ENCODE data around the gene TMEM150A. TPM values are rescaled to one million over a fixed set of nuclear protein-coding genes. Genes with fewer than 3 reads are reported as not detected.

TMEM150A gene
- total RNA-seq, 3 donors from 2014 or later = 20.8 to 40.0 (median 22.6) TPM

DNA sequence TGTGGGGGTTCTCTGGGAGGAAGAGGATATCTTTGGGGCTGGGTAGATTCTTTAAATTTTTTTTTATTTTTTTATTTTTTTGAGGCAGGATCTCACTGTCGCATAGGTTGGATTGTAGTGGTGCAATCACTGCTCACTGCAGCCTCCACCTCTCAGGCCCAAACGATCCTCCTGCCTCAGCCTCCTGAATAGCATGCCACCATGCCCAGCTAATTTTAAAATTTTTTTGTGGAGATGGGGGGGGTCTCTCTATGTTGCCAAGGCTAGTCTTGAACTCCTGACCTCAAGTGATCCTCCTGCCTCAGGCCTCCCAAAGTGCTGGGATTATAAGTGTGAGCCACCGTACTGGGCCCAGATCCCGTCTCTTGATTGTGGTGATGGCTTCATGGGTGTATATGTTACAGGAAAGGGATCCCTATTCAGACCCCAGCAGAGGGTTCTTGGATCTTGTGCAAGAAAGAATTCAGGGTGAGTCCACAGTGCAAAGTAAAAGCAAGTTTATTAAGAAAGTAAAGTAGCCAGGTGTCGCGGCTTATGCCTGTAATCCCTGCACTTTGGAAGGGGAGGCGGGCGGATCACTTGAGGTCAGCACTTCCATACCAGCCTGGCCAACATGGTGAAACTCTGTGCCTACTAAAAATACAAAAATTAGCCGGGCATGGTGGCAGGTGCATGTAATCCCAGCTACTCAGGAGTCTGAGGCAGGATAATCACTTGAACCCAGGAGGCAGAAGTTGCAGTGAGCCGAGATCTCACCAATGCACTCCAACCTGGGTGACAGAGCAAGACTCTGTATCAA lies 11.4 kb upstream of the TMEM150A start:
- no peaks in the 10 kb centered on the region for H3K36me3 ChIP-seq
- H3K27ac ChIP-seq = no peak overlapping the region
- TF ChIP-seq POLR2AphosphoS5 (IDR thresholded peaks at IDR 0.05) (no peak), POLR2A (IDR thresholded peaks at IDR 0.05) (no peak), CTCF (IDR thresholded peaks at IDR 0.05) (no peak)
- intact Hi-C loops (cut with DNase I; ENCODE audit: low total_unique reads) = loop anchor here (2.0 kb wide), 1 partner anchor 95 kb away; no protein-coding TSS in a partner anchor
- H3K9me3 ChIP-seq = no peaks in the 10 kb centered on the region
- no peaks in the 10 kb centered on the region for H3K27me3 ChIP-seq
- DNase-seq (ENCODE audit: low spot score in 2 of 2) = no peak
- no peak overlapping the region for H3K4me3 ChIP-seq
- H3K4me1 ChIP-seq = peaks cover 0 to 8% of the 10 kb centered on the region in 2 donors

DNA sequence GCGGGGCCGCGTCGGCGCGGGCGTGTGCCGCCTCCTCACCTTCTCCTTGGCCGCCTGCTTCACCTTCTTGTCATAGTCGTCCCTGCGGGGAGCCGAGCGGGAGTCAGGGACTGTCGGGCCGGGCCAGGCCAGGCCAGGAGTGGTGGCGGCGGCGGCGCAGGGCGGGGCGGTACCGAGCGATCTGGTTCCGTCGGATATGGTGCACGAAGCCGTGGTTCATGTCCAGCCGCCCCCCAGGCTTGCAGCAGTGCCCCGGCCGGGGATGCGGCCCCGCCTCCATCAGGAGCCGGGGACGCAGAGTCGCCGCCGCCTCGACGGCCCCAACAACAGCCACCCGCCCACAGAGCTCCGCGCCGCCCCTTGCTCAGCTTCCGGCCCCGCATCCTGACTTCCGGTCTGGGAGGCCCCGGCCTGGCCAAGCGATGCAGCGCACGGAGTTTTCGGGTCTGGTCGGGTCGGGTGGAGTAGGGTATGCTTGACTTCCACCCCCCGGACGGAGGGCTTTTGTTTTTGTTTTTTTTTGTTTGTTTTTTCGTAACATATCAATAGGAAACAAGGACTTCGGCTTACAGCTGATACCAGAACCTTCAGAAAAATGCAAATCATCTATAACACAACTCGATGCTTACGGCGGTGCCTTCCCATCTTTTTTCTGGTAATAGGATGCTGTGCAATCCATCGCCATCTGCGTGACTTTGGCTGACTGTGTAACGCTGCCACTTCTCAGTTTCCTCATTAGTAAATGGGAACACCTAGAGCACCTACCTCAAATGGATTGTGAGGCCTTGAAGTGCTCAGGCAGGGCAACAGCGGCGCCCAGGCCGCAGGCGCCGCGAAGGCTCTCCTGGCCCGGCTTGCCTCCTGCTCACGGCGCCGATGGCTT lies 9.4 kb upstream of the TMEM150A start, which contains the start of gene C2orf68:
Gene C2orf68 (minus strand): TSS at position 362 of the 883 bp plus-strand sequence. CDS start 82 bp downstream, at position 280.
- peak; percentile 88 to 90 for DNase-seq (ENCODE audit: low spot score in 2 of 2)
- Histone ChIP-seq H3K4me1 (peaks cover 0 to 6% of the 10 kb centered on the region in 2 donors), H3K27ac (peak within 1 kb of the TSS; percentile 86 to 94), H3K9me3 (no peaks in the 10 kb centered on the region), H3K27me3 (no peaks in the 10 kb centered on the region), H3K36me3 (no peaks in the 10 kb centered on the region), H3K4me3 (peak within 1 kb of the TSS; percentile 86 to 93 (median 91))
- TF ChIP-seq POLR2AphosphoS5 (IDR thresholded peaks at IDR 0.05) (peak; percentile 40 to 88 (median 79)), CTCF (IDR thresholded peaks at IDR 0.05) (no peak), POLR2A (IDR thresholded peaks at IDR 0.05) (peak; percentile 74)
- intact Hi-C loops (cut with DNase I; ENCODE audit: low total_unique reads) = no loop called here

DNA sequence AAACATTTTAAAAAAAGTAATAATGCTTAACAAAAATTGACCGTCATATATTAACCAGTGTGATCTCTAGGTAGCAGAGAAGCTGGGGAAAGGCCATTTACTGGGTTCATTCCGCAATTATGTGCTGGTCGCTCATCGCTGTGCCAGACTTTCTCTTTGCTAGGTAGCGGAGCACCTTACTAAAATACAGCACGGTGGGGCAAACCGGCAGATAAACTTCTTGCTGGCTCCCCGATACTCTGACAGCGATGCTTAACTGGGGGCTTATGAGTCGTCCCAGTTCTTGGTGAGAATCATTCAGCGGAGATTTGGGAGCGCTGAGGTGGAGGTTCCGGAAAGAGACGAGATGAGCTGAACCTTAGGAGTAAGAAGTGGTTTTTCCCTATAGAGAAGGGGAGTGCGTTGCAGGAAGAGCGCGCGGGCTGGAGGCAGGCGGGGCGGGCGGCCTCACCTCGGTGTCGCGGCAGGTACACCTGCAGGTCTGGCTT lies 8.8 kb upstream of the TMEM150A start:
- DNase-seq (ENCODE audit: low spot score in 2 of 2) = no peak
- peak overlapping the region; percentile 86 to 93 (median 91) for H3K4me3 ChIP-seq
- no peaks in the 10 kb centered on the region for H3K9me3 ChIP-seq
- H3K27me3 ChIP-seq = no peaks in the 10 kb centered on the region
- H3K36me3 ChIP-seq = no peaks in the 10 kb centered on the region
- H3K4me1 ChIP-seq = peaks cover 0 to 8% of the 10 kb centered on the region in 2 donors
- H3K27ac ChIP-seq = peak overlapping the region; percentile 86 to 94
- TF ChIP-seq POLR2A (IDR thresholded peaks at IDR 0.05) = no peak
- no peak for TF ChIP-seq POLR2AphosphoS5 (IDR thresholded peaks at IDR 0.05)
- TF ChIP-seq CTCF (IDR thresholded peaks at IDR 0.05) = no peak
- intact Hi-C loops (cut with DNase I; ENCODE audit: low total_unique reads) = no loop called here

- Histone ChIP-seq H3K4me1 (peaks cover 9 to 34% of the 10 kb centered on the region in 2 donors), H3K36me3 (no peaks in the 10 kb centered on the region), H3K27me3 (no peaks in the 10 kb centered on the region), H3K27ac (peak overlapping the region; percentile 68 to 77), H3K4me3 (no peak overlapping the region), H3K9me3 (no peaks in the 10 kb centered on the region)
- intact Hi-C loops (cut with DNase I; ENCODE audit: low total_unique reads) = no loop called here
- TF ChIP-seq CTCF (IDR thresholded peaks at IDR 0.05) = no peak
- no peak for TF ChIP-seq POLR2AphosphoS5 (IDR thresholded peaks at IDR 0.05)
- no peak for TF ChIP-seq POLR2A (IDR thresholded peaks at IDR 0.05)
- no peak for DNase-seq (ENCODE audit: low spot score in 2 of 2)
These were observed 5.0 kb upstream of the TMEM150A start for GRCh38 chr2:85607268-85608215.
